Stomach (tissue), 9 donors: Measurements from ENCODE around the gene MUC5B. TPM values are rescaled to one million over a fixed set of nuclear protein-coding genes. Genes with fewer than 3 reads are reported as not detected.

Experiments used
- DNase-seq, 2 donors: peaks; one replicate each; pipeline versions ENCODE4 v3.0.0 to v3.0.0-alpha.2; 2013 to 2019
- H3K27ac ChIP-seq, 5 donors: fragments of 200-600 bp in 4 of 5; sonication (generic) in 4 of 5; one replicate each; pipeline ENCODE4 v1.5.1; 2013 to 2019; ENCODE audit warnings: mild to moderate bottlenecking in 1 of 5, moderate library complexity in 1 of 5
- H3K27me3 ChIP-seq, 3 donors: fragments of 200-600 bp; sonication (generic); one replicate each; pipeline ENCODE4 v1.5.1; 2017 to 2019; ENCODE audit warnings: mixed run types in 1 of 3
- H3K36me3 ChIP-seq, 4 donors: fragments of 200-600 bp; sonication (generic); 1 replicate in 3 of 4; 2 replicates in 1 of 4; pipeline ENCODE4 v1.5.1; 2016 to 2019
- H3K4me1 ChIP-seq, 4 donors: fragments of 200-600 bp; sonication (generic); one replicate each; pipeline ENCODE4 v1.5.1; 2016 to 2019
- H3K4me3 ChIP-seq, 4 donors: fragments of 200-600 bp; sonication (generic) in 3 of 4; one replicate each; pipeline ENCODE4 v1.5.1; 2016 to 2019; ENCODE audit warnings: mild to moderate bottlenecking in 1 of 4
- H3K9me3 ChIP-seq, 4 donors: fragments of 200-600 bp; sonication (generic); one replicate each; pipeline ENCODE4 v1.5.1; 2016 to 2019
- CTCF ChIP-seq, 7 experiments: fragments of 450-650 bp in 4 of 7; fragments of 200-600 bp in 3 of 7; sonication (generic) in 3 of 7; IDR thresholded peaks; one replicate each; pipeline ENCODE4 v1.5.1; 2016 to 2019; ENCODE audit warnings: antibody characterized with exemption in 7 of 7, control low read depth in 2 of 7, mild to moderate bottlenecking in 1 of 7
- EP300 ChIP-seq: sonication (generic); formaldehyde crosslinking; IDR thresholded peaks from one replicate; pipeline ENCODE4 v1.6.1; 2017; ENCODE audit warnings: antibody characterized with exemption
- POLR2A ChIP-seq, 4 donors: fragments of 450-650 bp; IDR thresholded peaks; one replicate each; pipeline ENCODE4 v1.6.1; 2016; ENCODE audit warnings: antibody characterized with exemption in 4 of 4, control low read depth in 2 of 4, mild to moderate bottlenecking in 1 of 4, moderate library complexity in 1 of 4
- POLR2AphosphoS5 ChIP-seq, 3 donors: sonication (generic); formaldehyde crosslinking; IDR thresholded peaks; one replicate each; pipeline ENCODE4 v1.6.1; 2016; ENCODE audit warnings: antibody characterized with exemption in 3 of 3
- WGBS, 5 donors: extraction: QIAGEN DNeasy Blood & Tissue Kit in 3 of 5; methylation state at CpG; one replicate each; pipeline versions ENCODE4 v1.1.5 to v1.1.7; 2013 to 2018; 5-methylcytosine and 5-hydroxymethylcytosine counted together
- intact Hi-C: fragments of 100-400 bp; cut with DNase I; formaldehyde crosslinking; loops from one replicate; pipeline ENCODE4 v1.15.1; 2023; ENCODE audit warnings: low total_unique reads
- polyA plus RNA-seq, 3 donors: library from polyadenylated mRNA; stranded (reverse); fragments of 200-250 nt; gene quantifications; one replicate each; pipeline ENCODE4 v1.2.3, GENCODE V29; 2013
- small RNA-seq, 4 donors: library from RNA; depleted of rRNA; stranded (forward); fragments of <200 nt; gene quantifications; one replicate each; pipeline ENCODE3, GENCODE V24; 2016
- total RNA-seq, 5 donors: library from RNA; depleted of rRNA; stranded (reverse); fragments of >200 nt; gene quantifications; one replicate each; pipeline versions ENCODE4 v1.1.0 to v1.2.3, GENCODE V29; 2014 to 2016
- donor health status: healthy with polysubstance abuse.
- donor health status: Bipolar disorder and iron deficiency.
- donor health status: healthy.

Gene MUC5B
- total and polyA plus RNA-seq, 8 donors, result under 0.01 to 516 (median 6.6) TPM

GRCh38 chr11:1310318-1310687 lies 87.4 kb downstream of the MUC5B start:
- no peak for TF ChIP-seq CTCF (IDR thresholded peaks at IDR 0.05)
- no peak for TF ChIP-seq POLR2A (IDR thresholded peaks at IDR 0.05)
- no peak for TF ChIP-seq POLR2AphosphoS5 (IDR thresholded peaks at IDR 0.05)
- TF ChIP-seq EP300, result no peak
- peak overlapping the region; percentile 67 to 97 (median 94) for H3K4me3 ChIP-seq
- 51 to 78% (median 57%) methylated on average over 18 of the region's 18 CpGs for WGBS, 5 donors
- H3K9me3 ChIP-seq, result peaks cover 0 to 6% (median 0%) of the 10 kb centered on the region in 4 donors
- peak overlapping the region; percentile 94 to 96 (median 96) for H3K27ac ChIP-seq
- intact Hi-C loops, result no loop called here
- peaks cover 43 to 53% (median 51%) of the 10 kb centered on the region in 4 donors for H3K4me1 ChIP-seq
- no peak for DNase-seq
- H3K36me3 ChIP-seq, result peaks cover 0 to 15% (median 7%) of the 10 kb centered on the region in 4 donors
- no peaks in the 10 kb centered on the region for H3K27me3 ChIP-seq

GRCh38 chr11:1310772-1311468 lies 88.1 kb downstream of the MUC5B start:
- peak overlapping the region in 3 of 4 donors; percentile 94 to 97 (median 95) for H3K4me3 ChIP-seq
- WGBS, 5 donors, result 73 to 88% (median 77%) methylated on average over 15 of the region's 15 CpGs

More at GRCh38 chr11:1310772-1311468, 88.1 kb downstream of the MUC5B start:
- Histone ChIP-seq H3K27me3 (no peaks in the 10 kb centered on the region), H3K4me1 (peaks cover 37 to 46% (median 45%) of the 10 kb centered on the region in 4 donors), H3K9me3 (peaks cover 0 to 6% (median 0%) of the 10 kb centered on the region in 4 donors), H3K27ac (peak overlapping the region in 4 of 5 donors; percentile 94 to 96 (median 95)), H3K36me3 (peaks cover 0 to 9% (median 2%) of the 10 kb centered on the region in 4 donors)
- no peak for TF ChIP-seq EP300
- TF ChIP-seq CTCF (IDR thresholded peaks at IDR 0.05), result no peak
- TF ChIP-seq POLR2AphosphoS5 (IDR thresholded peaks at IDR 0.05), result no peak
- TF ChIP-seq POLR2A (IDR thresholded peaks at IDR 0.05), result no peak
- intact Hi-C loops, result no loop called here
- no peak for DNase-seq

Small RNA genes lying within 50 kb of the gene (small RNA-seq; reads per million reads assigned to genes)
- gene MIR6744, result 0 to 0.31 (median 0.17) reads per million in 4 donors

Other genes with a start within 250 kb of the MUC5B start
- gene MUC6, start 186.3 kb upstream of the MUC5B start, total RNA-seq, result 100 to 1,000 TPM in 2 of 5 donors, 10 to 100 TPM in 2, under 1 TPM in 1; 0.29 to 215 (median 84.4) TPM
- 100 to 1,000 TPM in 2 of 3 donors, 10 to 100 TPM in 1; 80.3 to 170 (median 150) TPM for gene MUC6, start 186.3 kb upstream of the MUC5B start, polyA plus RNA-seq
- gene MUC2, start 148.2 kb upstream of the MUC5B start, total RNA-seq, result 1,000 to 10,000 TPM in 1 of 5 donors, 1 to 10 TPM in 1, under 1 TPM in 3; under 0.01 to 1,040 (median 0.45) TPM
- gene MUC2, start 148.2 kb upstream of the MUC5B start, polyA plus RNA-seq, result not detected
- gene MUC5AC, start 65.1 kb upstream of the MUC5B start, total RNA-seq, result 1,000 to 10,000 TPM in 1 of 5 donors, 100 to 1,000 TPM in 3, 1 to 10 TPM in 1; 2.0 to 1,253 (median 605) TPM
- 10 to 100 TPM in 2 of 3 donors, 1 to 10 TPM in 1; 5.5 to 77.0 (median 24.0) TPM for gene MUC5AC, start 65.1 kb upstream of the MUC5B start, polyA plus RNA-seq
- 100 to 1,000 TPM in 1 of 5 donors, 10 to 100 TPM in 4; 14.9 to 119 (median 55.4) TPM for gene TOLLIP, start 86.6 kb downstream of the MUC5B start, total RNA-seq
- gene TOLLIP, start 86.6 kb downstream of the MUC5B start, polyA plus RNA-seq, result 10 to 100 TPM; 23.9 to 29.3 (median 26.9) TPM
- gene BRSK2, start 166.9 kb downstream of the MUC5B start, total RNA-seq, result 1 to 10 TPM in 2 of 5 donors, not detected in 3; 1.8 TPM
- gene BRSK2, start 166.9 kb downstream of the MUC5B start, polyA plus RNA-seq, result 1 to 10 TPM; 1.8 to 6.9 (median 3.2) TPM